IPS-NIHi7 (cell line): ENCODE results near the gene DHRS7.

Experiments
- DNase-seq: peaks from one replicate; pipeline ENCODE4 v3.0.0; 2012; ENCODE audit warnings: mixed read lengths; ENCODE audit errors: extremely low spot score

DHRS7 gene

GRCh38 chr14:60164712-60165546, at the start of gene DHRS7:
DHRS7 (minus strand) TSS chr14:60165398; CDS start chr14:60165309, 89 bp downstream.
- DNase-seq: peak; percentile 88

GRCh38 chr14:60214415-60215126, 49.4 kb upstream of the DHRS7 start:
- DNase-seq: no peak

GRCh38 chr14:60214003-60214402, 48.8 kb upstream of the DHRS7 start:
- DNase-seq: no peak

GRCh38 chr14:60212503-60213371, 47.5 kb upstream of the DHRS7 start:
- DNase-seq: no peak

GRCh38 chr14:60211153-60211552, 46.0 kb upstream of the DHRS7 start:
- DNase-seq: no peak

- DNase-seq: no peak
Observed at GRCh38 chr14:60210703-60211102, 45.5 kb upstream of the DHRS7 start.

- no peak for DNase-seq
Observed at GRCh38 chr14:60206837-60207533, 41.8 kb upstream of the DHRS7 start.

GRCh38 chr14:60206249-60206670, 41.1 kb upstream of the DHRS7 start:
- DNase-seq: no peak

GRCh38 chr14:60204843-60205774, 39.9 kb upstream of the DHRS7 start:
- DNase-seq: peak; percentile 22

GRCh38 chr14:60204104-60204842, 39.1 kb upstream of the DHRS7 start:
- no peak for DNase-seq

- DNase-seq: no peak
Observed at GRCh38 chr14:60199321-60199720, 34.1 kb upstream of the DHRS7 start.

GRCh38 chr14:60197629-60198303, 32.6 kb upstream of the DHRS7 start:
- no peak for DNase-seq

- DNase-seq: no peak
Observed at GRCh38 chr14:60196291-60196690, 31.1 kb upstream of the DHRS7 start.

- peak; percentile 34 for DNase-seq
Observed at GRCh38 chr14:60195179-60195810, 30.1 kb upstream of the DHRS7 start.

GRCh38 chr14:60189923-60190840, 25.0 kb upstream of the DHRS7 start:
- DNase-seq: no peak

- no peak for DNase-seq
Observed at GRCh38 chr14:60188696-60189095, 23.5 kb upstream of the DHRS7 start.

GRCh38 chr14:60188115-60188514, 22.9 kb upstream of the DHRS7 start:
- DNase-seq: no peak
